ENCODE data around the gene SAMMSON.

DNA sequence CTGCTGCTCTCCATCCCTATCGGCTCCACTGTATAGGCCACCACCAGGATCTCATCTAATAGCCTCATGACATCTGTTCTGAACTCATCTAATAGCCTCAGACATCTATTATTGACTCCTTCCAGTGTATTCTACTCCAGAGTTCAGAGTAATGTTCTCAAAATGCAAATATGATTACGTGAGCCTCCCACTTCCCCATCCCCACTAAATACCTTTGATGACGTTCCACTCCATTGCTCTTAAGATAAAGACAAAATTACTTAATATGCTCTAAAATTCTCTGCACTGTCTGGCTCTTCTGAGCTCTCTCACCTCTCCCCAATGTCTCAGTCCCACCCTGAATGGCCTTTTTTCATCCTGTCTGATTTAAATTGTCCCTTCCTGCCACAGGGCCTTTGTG lies 94.7 kb downstream of the SAMMSON start:
- TF ChIP-seq GATA2 (IDR thresholded peaks at IDR 0.05; ENCODE audit: low read depth, low read length) (no peak), GATA3 (IDR thresholded peaks at IDR 0.05; ENCODE audit: low read depth, low read length) (no peak)

All from SH-SY5Y (cell line).